GM19455 (cell line): Measurements from ENCODE around the gene EIF4E1B.
A peak's percentile ranks its signal among the peaks of the same experiment; 100 is the strongest.

ENCODE experiments used
- ATAC-seq: cut with Tn5 transposase; IDR thresholded peaks from one replicate; pipeline ENCODE4 v1.9.1; 2021; ENCODE audit not compliant: unreplicated experiment

EIF4E1B gene

GRCh38 chr5:176644878-176645670, 14.6 kb downstream of the EIF4E1B start:
- ATAC-seq, result no peak

- no peak for ATAC-seq
Observed at GRCh38 chr5:176646049-176646706, 15.7 kb downstream of the EIF4E1B start.

GRCh38 chr5:176646707-176647029, 16.2 kb downstream of the EIF4E1B start:
- peak; percentile 1 for ATAC-seq

- peak; percentile 96 for ATAC-seq
Observed at GRCh38 chr5:176647030-176647842, 16.8 kb downstream of the EIF4E1B start, which contains the start of gene TSPAN17. TSS of gene TSPAN17 (plus strand) at chr5:176647484. CDS start at chr5:176647616, 132 bp downstream.

GRCh38 chr5:176647843-176648473, 17.5 kb downstream of the EIF4E1B start:
- ATAC-seq, result no peak

GRCh38 chr5:176648474-176649194, 18.2 kb downstream of the EIF4E1B start:
- ATAC-seq, result no peak

GRCh38 chr5:176650354-176650884, 19.9 kb downstream of the EIF4E1B start:
- ATAC-seq, result no peak

GRCh38 chr5:176651472-176651980, 21.1 kb downstream of the EIF4E1B start:
- no peak for ATAC-seq

- ATAC-seq, result no peak
Observed at GRCh38 chr5:176652136-176652535, 21.7 kb downstream of the EIF4E1B start.

- no peak for ATAC-seq
Observed at GRCh38 chr5:176653401-176654385, 23.2 kb downstream of the EIF4E1B start.

GRCh38 chr5:176654856-176655255, 24.4 kb downstream of the EIF4E1B start:
- ATAC-seq, result no peak

GRCh38 chr5:176656467-176656990, 26.1 kb downstream of the EIF4E1B start:
- ATAC-seq, result no peak

GRCh38 chr5:176658007-176658599, 27.6 kb downstream of the EIF4E1B start:
- no peak for ATAC-seq

GRCh38 chr5:176658817-176659511, 28.5 kb downstream of the EIF4E1B start:
- no peak for ATAC-seq

GRCh38 chr5:176659512-176659839, 29.0 kb downstream of the EIF4E1B start:
- ATAC-seq, result no peak

- ATAC-seq, result no peak
Observed at GRCh38 chr5:176659860-176660461, 29.5 kb downstream of the EIF4E1B start.

- ATAC-seq, result no peak
Observed at GRCh38 chr5:176660530-176660859, 30.0 kb downstream of the EIF4E1B start.
